Measurements from ENCODE around the gene FBXL13.
"Not testable (repeated sequence)": the region's sequence is repeated elsewhere in the genome, so short reads cannot be mapped to it uniquely, and the experiment has no call there.

FBXL13 gene

GRCh38 chr7:102843850-102844249, 230.7 kb downstream of the FBXL13 start:
- no peak for DNase-seq

- DNase-seq, result no peak
Observed at GRCh38 chr7:102842284-102842683, 232.3 kb downstream of the FBXL13 start.

GRCh38 chr7:102841290-102841689, 233.3 kb downstream of the FBXL13 start:
- no peak for DNase-seq

- DNase-seq, result no peak
Observed at GRCh38 chr7:102840404-102840803, 234.2 kb downstream of the FBXL13 start.

- not testable (repeated sequence) for DNase-seq
Observed at GRCh38 chr7:102838572-102839101, 236.0 kb downstream of the FBXL13 start.

- no peak for DNase-seq
Observed at GRCh38 chr7:102837802-102838201, 236.8 kb downstream of the FBXL13 start.

GRCh38 chr7:102836977-102837376, 237.6 kb downstream of the FBXL13 start:
- no peak for DNase-seq

GRCh38 chr7:102836191-102836919, 238.2 kb downstream of the FBXL13 start:
- no peak for DNase-seq

GRCh38 chr7:102834999-102835398, 239.6 kb downstream of the FBXL13 start:
- no peak for DNase-seq

- DNase-seq, result no peak
Observed at GRCh38 chr7:102834466-102834865, 240.1 kb downstream of the FBXL13 start.

- no peak for DNase-seq
Observed at GRCh38 chr7:102833343-102833742, 241.3 kb downstream of the FBXL13 start.

GRCh38 chr7:102832674-102833073, 241.9 kb downstream of the FBXL13 start:
- DNase-seq, result no peak

GRCh38 chr7:102830197-102830596, 244.4 kb downstream of the FBXL13 start:
- no peak for DNase-seq

GRCh38 chr7:102829075-102829474, 245.5 kb downstream of the FBXL13 start:
- DNase-seq, result no peak

- no peak for DNase-seq
Observed at GRCh38 chr7:102828286-102828685, 246.3 kb downstream of the FBXL13 start.

GRCh38 chr7:102823390-102824119, 251.0 kb downstream of the FBXL13 start:
- DNase-seq, result no peak

- no peak for DNase-seq
Observed at GRCh38 chr7:102821994-102822747, 252.4 kb downstream of the FBXL13 start.

GRCh38 chr7:102819151-102819550, 255.4 kb downstream of the FBXL13 start:
- no peak for DNase-seq

GRCh38 chr7:102817616-102818573, 256.7 kb downstream of the FBXL13 start:
- no peak for DNase-seq

GRCh38 chr7:102814025-102814471, 260.5 kb downstream of the FBXL13 start:
- DNase-seq, result no peak

- no peak for DNase-seq
Observed at GRCh38 chr7:102813191-102814024, 261.2 kb downstream of the FBXL13 start.
